Astrocyte of the spinal cord (primary cell): Measurements from ENCODE around the gene SLC27A2.

Experiments
- DNase-seq: peaks from one replicate; pipeline ENCODE4 v3.0.0; 2011; ENCODE audit warnings: low read depth, low spot score
- H3K4me3 ChIP-seq: 2 replicates; pipeline ENCODE4 v1.5.1; 2011; ENCODE audit warnings: low read depth, mild to moderate bottlenecking, low read length, moderate library complexity
- in situ Hi-C: cut with HindIII; loops from 2 replicates; pipeline ENCODE4 v1.10.0; 2017; ENCODE audit warnings: low sequenced_read_pairs
- TF ChIP-seq, protein P1 (sequence below): IDR thresholded peaks from 2 replicates; pipeline ENCODE4 v1.5.1; 2012; ENCODE audit warnings: low read depth, mild to moderate bottlenecking, low read length, inconsistent platforms

The SLC27A2 gene

DNA sequence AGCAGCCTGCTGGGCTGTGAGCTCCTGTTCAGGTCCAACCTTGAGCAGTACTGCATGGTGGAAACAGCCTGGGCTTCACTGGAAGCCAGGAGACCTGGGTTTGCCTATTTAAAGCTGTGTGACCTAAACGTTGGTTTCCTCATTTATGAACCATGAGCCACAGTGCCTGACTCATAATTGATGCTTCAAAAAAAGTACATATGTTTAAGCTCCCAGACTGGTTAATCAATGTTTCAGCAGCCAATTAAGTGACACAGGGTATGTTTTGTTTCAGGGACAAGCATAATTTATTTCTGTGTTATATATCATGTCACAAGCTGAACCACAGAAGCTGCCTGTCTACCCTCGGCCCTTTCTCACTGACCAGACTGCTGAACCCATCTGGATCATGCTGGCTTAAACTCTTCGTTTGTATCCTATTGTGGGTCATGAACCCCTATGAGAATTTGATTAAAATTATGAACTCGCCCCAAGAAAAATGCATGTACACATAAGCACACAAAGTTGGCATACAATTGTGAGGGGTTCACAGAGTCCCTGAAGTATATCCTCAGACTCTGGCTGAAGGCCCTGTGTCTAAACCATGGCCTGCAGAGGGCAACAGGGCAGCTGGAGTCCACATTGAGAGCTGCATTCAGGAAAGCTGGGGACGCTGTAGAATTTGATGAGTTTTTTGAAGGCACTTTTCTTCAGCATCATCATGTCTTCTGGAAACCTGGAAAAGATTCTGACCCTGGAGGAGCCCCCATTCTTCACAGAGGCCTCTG, 59.9 kb downstream of the SLC27A2 start:
- no peak for DNase-seq
- TF ChIP-seq, protein P1, sequence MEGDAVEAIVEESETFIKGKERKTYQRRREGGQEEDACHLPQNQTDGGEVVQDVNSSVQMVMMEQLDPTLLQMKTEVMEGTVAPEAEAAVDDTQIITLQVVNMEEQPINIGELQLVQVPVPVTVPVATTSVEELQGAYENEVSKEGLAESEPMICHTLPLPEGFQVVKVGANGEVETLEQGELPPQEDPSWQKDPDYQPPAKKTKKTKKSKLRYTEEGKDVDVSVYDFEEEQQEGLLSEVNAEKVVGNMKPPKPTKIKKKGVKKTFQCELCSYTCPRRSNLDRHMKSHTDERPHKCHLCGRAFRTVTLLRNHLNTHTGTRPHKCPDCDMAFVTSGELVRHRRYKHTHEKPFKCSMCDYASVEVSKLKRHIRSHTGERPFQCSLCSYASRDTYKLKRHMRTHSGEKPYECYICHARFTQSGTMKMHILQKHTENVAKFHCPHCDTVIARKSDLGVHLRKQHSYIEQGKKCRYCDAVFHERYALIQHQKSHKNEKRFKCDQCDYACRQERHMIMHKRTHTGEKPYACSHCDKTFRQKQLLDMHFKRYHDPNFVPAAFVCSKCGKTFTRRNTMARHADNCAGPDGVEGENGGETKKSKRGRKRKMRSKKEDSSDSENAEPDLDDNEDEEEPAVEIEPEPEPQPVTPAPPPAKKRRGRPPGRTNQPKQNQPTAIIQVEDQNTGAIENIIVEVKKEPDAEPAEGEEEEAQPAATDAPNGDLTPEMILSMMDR = no peak
- no peak overlapping the region for H3K4me3 ChIP-seq
- in situ Hi-C loops = no loop called here

DNA sequence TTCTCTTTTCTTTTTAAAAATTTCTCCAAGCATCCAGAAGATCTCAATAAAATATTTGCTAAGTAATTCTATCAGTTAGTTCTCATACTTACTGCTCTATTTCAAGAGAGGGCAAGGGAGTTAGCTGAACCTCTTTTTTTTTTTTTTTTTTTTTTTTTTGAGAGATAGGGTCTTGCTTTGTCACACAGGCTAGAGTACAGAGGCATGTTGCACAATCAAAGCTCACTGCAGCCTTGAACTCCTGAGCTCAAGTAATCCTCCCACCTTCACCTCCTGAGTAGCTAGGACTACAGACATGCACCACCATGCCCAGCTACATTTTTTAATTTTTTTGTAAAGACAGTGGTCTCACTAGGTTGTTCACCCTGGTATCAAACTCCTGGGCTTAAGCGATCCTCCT, 62.2 kb downstream of the SLC27A2 start:
- TF ChIP-seq, protein P1 = no peak
- DNase-seq = no peak
- no peak overlapping the region for H3K4me3 ChIP-seq
- in situ Hi-C loops = no loop called here

- in situ Hi-C loops = no loop called here
- TF ChIP-seq, protein P1 = no peak
These were observed 63.1 kb downstream of the SLC27A2 start for GRCh38 chr15:50244959-50245624.

DNA sequence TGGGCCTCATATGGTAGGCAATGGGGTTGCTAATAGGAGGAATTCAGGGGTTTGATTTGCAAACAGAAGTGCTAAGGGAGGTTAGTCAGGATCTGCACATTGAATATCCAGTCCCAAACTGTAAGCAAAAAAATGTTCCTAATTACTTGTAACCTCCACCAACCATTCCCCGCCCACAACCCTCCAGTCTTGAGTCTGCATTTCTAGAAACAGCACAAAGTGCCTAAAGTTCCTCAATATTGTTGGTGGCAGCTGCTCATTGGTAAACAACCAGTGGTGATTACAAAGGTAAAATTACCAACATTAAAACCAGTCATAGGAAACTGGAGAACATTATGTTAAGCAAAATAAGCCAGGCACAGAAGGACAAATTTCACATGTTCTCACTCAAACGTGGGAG, 64.6 kb downstream of the SLC27A2 start:
- DNase-seq = no peak
- H3K4me3 ChIP-seq = no peak overlapping the region
- in situ Hi-C loops = no loop called here
- TF ChIP-seq, protein P1 = no peak

More at GRCh38 chr15:50244959-50245624, 63.1 kb downstream of the SLC27A2 start:
- DNase-seq = no peak
- no peak overlapping the region for H3K4me3 ChIP-seq

GRCh38 chr15:50247819-50248655, 66.0 kb downstream of the SLC27A2 start:
- no peak for DNase-seq

More at GRCh38 chr15:50247819-50248655, 66.0 kb downstream of the SLC27A2 start:
- in situ Hi-C loops = no loop called here
- no peak overlapping the region for H3K4me3 ChIP-seq
- TF ChIP-seq, protein P1 = no peak
